Prostate gland (tissue), 2 donors: Measurements from ENCODE around the gene ARHGAP6.

Experiments
- POLR2A ChIP-seq: fragments of 450-650 bp; IDR thresholded peaks from one replicate; pipeline ENCODE4 v1.6.1; 2016; ENCODE audit warnings: antibody characterized with exemption, mild to moderate bottlenecking
- POLR2AphosphoS5 ChIP-seq: sonication (generic); formaldehyde crosslinking; IDR thresholded peaks from one replicate; pipeline ENCODE4 v1.6.1; 2017; ENCODE audit warnings: antibody characterized with exemption
- TF ChIP-seq, protein P1 (sequence below), 4 experiments: fragments of 200-600 bp in 2 of 4; fragments of 450-650 bp in 2 of 4; sonication (generic) in 2 of 4; IDR thresholded peaks; 1 replicate in 3 of 4; 2 replicates in 1 of 4; pipeline ENCODE4 v1.5.1; 2016 to 2019; ENCODE audit warnings: antibody characterized with exemption in 4 of 4, mild to moderate bottlenecking in 2 of 4, moderate library complexity in 2 of 4

DNA sequence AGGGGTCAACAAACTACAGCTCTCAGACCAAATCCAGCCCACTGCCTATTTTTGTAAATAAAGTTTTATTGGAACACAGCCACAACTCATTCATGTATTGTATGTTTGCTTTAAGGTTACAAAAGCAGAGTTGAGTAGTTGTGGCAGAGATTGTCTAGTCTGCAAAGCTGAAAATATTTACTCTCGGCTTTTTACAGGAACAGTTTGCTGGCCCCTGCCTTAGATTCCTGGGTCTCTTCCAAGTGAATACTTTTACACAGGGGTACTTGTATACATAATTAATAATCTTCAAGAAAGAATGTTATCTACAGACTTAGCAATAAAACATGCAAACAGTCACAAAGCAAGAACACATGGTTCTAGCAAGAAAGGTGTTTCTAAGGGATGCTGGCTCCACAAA, 218.3 kb downstream of the ARHGAP6 start:
- no peak for TF ChIP-seq POLR2A
- TF ChIP-seq, protein P1, sequence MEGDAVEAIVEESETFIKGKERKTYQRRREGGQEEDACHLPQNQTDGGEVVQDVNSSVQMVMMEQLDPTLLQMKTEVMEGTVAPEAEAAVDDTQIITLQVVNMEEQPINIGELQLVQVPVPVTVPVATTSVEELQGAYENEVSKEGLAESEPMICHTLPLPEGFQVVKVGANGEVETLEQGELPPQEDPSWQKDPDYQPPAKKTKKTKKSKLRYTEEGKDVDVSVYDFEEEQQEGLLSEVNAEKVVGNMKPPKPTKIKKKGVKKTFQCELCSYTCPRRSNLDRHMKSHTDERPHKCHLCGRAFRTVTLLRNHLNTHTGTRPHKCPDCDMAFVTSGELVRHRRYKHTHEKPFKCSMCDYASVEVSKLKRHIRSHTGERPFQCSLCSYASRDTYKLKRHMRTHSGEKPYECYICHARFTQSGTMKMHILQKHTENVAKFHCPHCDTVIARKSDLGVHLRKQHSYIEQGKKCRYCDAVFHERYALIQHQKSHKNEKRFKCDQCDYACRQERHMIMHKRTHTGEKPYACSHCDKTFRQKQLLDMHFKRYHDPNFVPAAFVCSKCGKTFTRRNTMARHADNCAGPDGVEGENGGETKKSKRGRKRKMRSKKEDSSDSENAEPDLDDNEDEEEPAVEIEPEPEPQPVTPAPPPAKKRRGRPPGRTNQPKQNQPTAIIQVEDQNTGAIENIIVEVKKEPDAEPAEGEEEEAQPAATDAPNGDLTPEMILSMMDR (IDR thresholded peaks at IDR 0.05): no peak
- TF ChIP-seq POLR2AphosphoS5: peak; percentile 65
